Heart right ventricle (tissue), 16 donors: ENCODE results near the gene ZNF618. TPM values are rescaled to one million over a fixed set of nuclear protein-coding genes. Genes with fewer than 3 reads are reported as not detected.
A peak's percentile ranks its signal among the peaks of the same experiment; 100 is the strongest.
"Not testable (repeated sequence)": the region's sequence is repeated elsewhere in the genome, so short reads cannot be mapped to it uniquely, and the experiment has no call there.

Experiments
- ATAC-seq, 8 donors: fragments of 200-7000 bp; cut with Tn5 transposase; one replicate each; pipeline ENCODE4 v1.9.1; 2020; ENCODE audit warnings: mild to moderate bottlenecking in 8 of 8, moderate library complexity in 8 of 8, moderate number of reproducible peaks in 1 of 8
- DNase-seq, 2 donors: peaks; one replicate each; pipeline ENCODE4 v3.0.0-alpha.2; 2020
- H3K27ac ChIP-seq, 10 donors: fragments of 200-600 bp; sonication (generic) in 2 of 10; one replicate each; pipeline versions ENCODE4 v1.5.0 to v1.8.0; 2020 to 2022; ENCODE audit warnings: mild to moderate bottlenecking in 3 of 10
- H3K27me3 ChIP-seq, 7 donors: fragments of 200-600 bp; one replicate each; pipeline ENCODE4 v1.8.0; 2021 to 2022; ENCODE audit warnings: mild to moderate bottlenecking in 2 of 7
- H3K36me3 ChIP-seq, 9 donors: fragments of 200-600 bp; sonication (generic) in 1 of 9; one replicate each; pipeline versions ENCODE4 v1.5.0 to v1.8.0; 2020 to 2022; ENCODE audit warnings: mild to moderate bottlenecking in 2 of 9
- H3K4me1 ChIP-seq, 9 donors: fragments of 200-600 bp; sonication (generic) in 1 of 9; one replicate each; pipeline versions ENCODE4 v1.5.0 to v1.8.0; 2020 to 2022; ENCODE audit warnings: mild to moderate bottlenecking in 4 of 9
- H3K4me3 ChIP-seq, 10 donors: fragments of 200-600 bp; sonication (generic) in 2 of 10; one replicate each; pipeline versions ENCODE4 v1.5.0 to v1.8.0; 2020 to 2022; ENCODE audit warnings: mild to moderate bottlenecking in 7 of 10, moderate library complexity in 2 of 10
- H3K9me3 ChIP-seq, 11 donors: fragments of 200-600 bp in 10 of 11; sonication (generic) in 2 of 11; one replicate each; pipeline versions ENCODE4 v1.5.0 to v1.8.0; 2013 to 2022; ENCODE audit warnings: mild to moderate bottlenecking in 2 of 11, control low read depth in 1 of 11, moderate library complexity in 1 of 11
- CTCF ChIP-seq, 9 donors: fragments of 200-600 bp; sonication (generic) in 2 of 9; IDR thresholded peaks; one replicate each; pipeline versions ENCODE4 v1.5.0 to v1.8.0; 2021 to 2022; ENCODE audit warnings: antibody characterized with exemption in 9 of 9, mild to moderate bottlenecking in 5 of 9, moderate library complexity in 1 of 9
- WGBS, 2 donors: extraction: QIAGEN DNeasy Blood & Tissue Kit; methylation state at CpG; one replicate each; pipeline ENCODE4 v1.1.7; 2013; ENCODE audit warnings: inconsistent platforms in 1 of 2; 5-methylcytosine and 5-hydroxymethylcytosine counted together
- intact Hi-C, 10 donors: fragments of 100-400 bp; cut with DNase I; formaldehyde crosslinking; loops; one replicate each; pipeline versions ENCODE4 v1.11.1 to v1.14.2; 2022
- polyA plus RNA-seq, 2 donors: library from polyadenylated mRNA; stranded (reverse); fragments of 200-250 nt; gene quantifications; one replicate each; pipeline ENCODE4 v1.2.3, GENCODE V29; 2013
- total RNA-seq, 10 donors: library from RNA; stranded (reverse); fragmentation: NEBNext Ultra II Directional in 3 of 10; extraction: Animal tissue kit (Norgen Biotek cat#: 25700) in 3 of 10; gene quantifications; one replicate each; pipeline versions ENCODE4 v1.2.1 to v1.2.4, GENCODE V29; 2021 to 2023
- donor health status: Arrhythmogenic right ventricular cardiomyopathy.
- donor health status: ischemic (EF 13 %, LVEDD 7.1; RV severe dilation, severe dysfunction).
- donor health status: healthy with polysubstance abuse.
- donor health status: DM: no; HTN: yes; CAD: no.
- donor health status: DM: no; HTN: no; CAD: no.
- donor health status: ischemic (EF 25% LVEDD 6.9; RV normal size, moderate dysfunction).
- donor health status: ischemic (EF 25% LVEDD 5.7; RV mildly dilated, moderate dysfunction).
- donor health status: healthy.
- donor health status: DM: yes; HTN: yes; CAD: no.
- donor health status: Ischemic cardiomyopathy.
- donor health status: ischemic (EF 35%, LVEDD 5.7; RV mildly dilated, moderate dysfunction).
- donor health status: nonischemic (EF 11% LVEDD 7.7; RV severe dilation, severe dysfunction).
- donor health status: DM: yes; HTN: yes; CAD: no.
- donor health status: PGD.
- donor health status: ischemic (EF 29% LVEDD 5.4; RV normal size, mild dysfunction).
- donor health status: nonischemic (EF 23%, LVEDD 6.1; RV moderate dilation, normal function).

The ZNF618 gene
- total and polyA plus RNA-seq, 12 donors = 0.59 to 2.5 (median 1.6) TPM

GRCh38 chr9:113996531-113997001, 120.5 kb downstream of the ZNF618 start:
- H3K27me3 ChIP-seq = no peaks in the 10 kb centered on the region
- H3K4me1 ChIP-seq = peaks cover 21 to 45% (median 32%) of the 10 kb centered on the region in 9 donors
- no peak overlapping the region for H3K4me3 ChIP-seq
- H3K36me3 ChIP-seq = peaks cover 0 to 5% (median 0%) of the 10 kb centered on the region in 9 donors
- DNase-seq = no peak
- H3K27ac ChIP-seq = no peak overlapping the region
- intact Hi-C loops = loop anchor here in 3 of 10 donors (10.0 kb wide), 2 partner anchors 122 to 192 kb away; partner anchors contain the start of gene ZNF618 (in 2 of the 3)
- TF ChIP-seq CTCF (IDR thresholded peaks at IDR 0.05) = no peak
- WGBS, 2 donors = 98% methylated on average over 6 of the region's 6 CpGs
- no peak for ATAC-seq
- H3K9me3 ChIP-seq = no peaks in the 10 kb centered on the region

GRCh38 chr9:113997064-113997463, 121.0 kb downstream of the ZNF618 start:
- intact Hi-C loops = loop anchor here in 3 of 10 donors (10.0 kb wide), 2 partner anchors 122 to 192 kb away; partner anchors contain the start of gene ZNF618 (in 2 of the 3)

GRCh38 chr9:113997610-113998009, 121.5 kb downstream of the ZNF618 start:
- intact Hi-C loops = loop anchor here in 3 of 10 donors (10.0 kb wide), 2 partner anchors 123 to 193 kb away; partner anchors contain the start of gene ZNF618 (in 2 of the 3)
- H3K36me3 ChIP-seq = peaks cover 0 to 5% (median 0%) of the 10 kb centered on the region in 9 donors
- TF ChIP-seq CTCF (IDR thresholded peaks at IDR 0.05) = no peak

More at GRCh38 chr9:113997064-113997463, 121.0 kb downstream of the ZNF618 start:
- DNase-seq = peak in 1 of 2 donors; percentile 0
- not testable (repeated sequence) for H3K9me3 ChIP-seq, ATAC-seq, H3K27me3 ChIP-seq, H3K4me3 ChIP-seq, H3K27ac ChIP-seq, H3K36me3 ChIP-seq
- H3K4me1 ChIP-seq = peaks cover 20 to 40% (median 27%) of the 10 kb centered on the region in 9 donors
- WGBS, 2 donors = 99 to 100% methylated on average over 3 of the region's 3 CpGs

GRCh38 chr9:113998114-113998513, 122.0 kb downstream of the ZNF618 start:
- Histone ChIP-seq H3K36me3 (peaks cover 0 to 5% (median 0%) of the 10 kb centered on the region in 9 donors), H3K4me3 (no peak overlapping the region), H3K27ac (no peak overlapping the region), H3K9me3 (no peaks in the 10 kb centered on the region), H3K4me1 (peaks cover 12 to 34% (median 20%) of the 10 kb centered on the region in 9 donors), H3K27me3 (no peaks in the 10 kb centered on the region)
- WGBS, 2 donors = 91% methylated on average over 11 of the region's 11 CpGs
- ATAC-seq (no peak), DNase-seq (peak in 1 of 2 donors; percentile 1)
- no peak for TF ChIP-seq CTCF (IDR thresholded peaks at IDR 0.05)
- intact Hi-C loops = loop anchor here in 3 of 10 donors (10.0 kb wide), 2 partner anchors 123 to 193 kb away; partner anchors contain the start of gene ZNF618 (in 2 of the 3)

More at GRCh38 chr9:113997610-113998009, 121.5 kb downstream of the ZNF618 start:
- peak in 1 of 2 donors; percentile 2 for DNase-seq
- no peaks in the 10 kb centered on the region for H3K9me3 ChIP-seq
- no peaks in the 10 kb centered on the region for H3K27me3 ChIP-seq
- 89 to 94% methylated on average over 5 of the region's 5 CpGs for WGBS, 2 donors
- H3K4me1 ChIP-seq = peaks cover 16 to 35% (median 22%) of the 10 kb centered on the region in 9 donors
- no peak overlapping the region for H3K27ac ChIP-seq
- ATAC-seq = no peak
- no peak overlapping the region for H3K4me3 ChIP-seq
